HG02763 (cell line): ENCODE measurements around the gene HM13.
"Not testable (repeated sequence)": the region's sequence is repeated elsewhere in the genome, so short reads cannot be mapped to it uniquely, and the experiment has no call there.

Experiments used
- ATAC-seq: cut with Tn5 transposase; IDR thresholded peaks from one replicate; pipeline ENCODE4 v1.9.1; 2021; ENCODE audit warnings: mild to moderate bottlenecking, moderate library complexity; ENCODE audit not compliant: unreplicated experiment

HM13 gene

DNA sequence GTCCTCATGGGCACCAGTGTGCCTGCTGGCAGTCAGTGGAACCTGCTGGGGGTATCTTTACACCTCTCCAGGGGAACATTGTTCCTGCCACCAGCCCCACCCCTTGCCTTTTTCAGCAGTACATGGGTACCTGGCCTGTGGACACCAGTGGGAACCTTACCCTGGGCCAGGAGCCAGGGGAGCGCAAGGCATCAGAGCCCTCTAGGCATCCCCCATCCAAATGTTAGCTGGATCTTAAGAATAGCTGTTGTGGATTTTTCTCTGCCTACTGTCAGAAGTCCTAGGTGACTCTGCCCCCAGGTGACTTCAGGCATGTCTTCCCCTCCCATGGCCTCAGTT, 52.0 kb downstream of the HM13 start:
- ATAC-seq, result no peak

DNA sequence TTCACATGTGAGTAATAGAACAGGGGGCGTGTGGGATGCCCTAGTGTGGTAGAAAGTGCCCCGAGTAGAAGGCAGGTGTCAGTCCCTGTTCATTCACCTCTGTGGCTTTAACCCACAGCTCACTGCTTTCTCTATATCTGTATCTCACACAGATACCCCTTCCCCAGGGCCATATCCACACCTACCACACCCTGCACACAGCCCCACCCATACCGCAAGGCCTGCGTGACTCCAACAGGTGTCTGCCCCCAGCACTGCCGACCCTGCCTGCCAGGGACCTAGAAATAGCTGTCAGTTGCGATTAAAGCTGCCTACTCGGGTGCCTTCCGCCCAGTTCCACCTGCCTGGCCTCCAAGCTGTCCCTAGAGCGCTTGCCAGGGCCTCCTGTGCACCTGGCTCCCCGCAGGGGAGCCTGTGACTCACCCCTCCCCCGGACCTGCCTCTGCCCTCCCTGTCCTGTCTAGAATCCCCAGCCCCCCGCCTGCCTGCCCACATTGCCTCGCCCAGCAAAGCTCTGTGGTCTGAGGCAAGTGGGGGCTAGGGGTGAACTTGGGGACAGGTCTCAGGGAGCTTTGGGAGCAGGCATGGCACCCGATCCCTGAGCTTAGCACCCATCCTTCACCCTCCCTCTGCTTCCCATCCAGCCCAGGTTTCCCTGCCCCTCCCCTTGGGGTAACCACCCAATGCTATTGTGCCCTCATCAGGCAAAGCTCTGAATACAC, 52.6 kb downstream of the HM13 start:
- no peak for ATAC-seq

DNA sequence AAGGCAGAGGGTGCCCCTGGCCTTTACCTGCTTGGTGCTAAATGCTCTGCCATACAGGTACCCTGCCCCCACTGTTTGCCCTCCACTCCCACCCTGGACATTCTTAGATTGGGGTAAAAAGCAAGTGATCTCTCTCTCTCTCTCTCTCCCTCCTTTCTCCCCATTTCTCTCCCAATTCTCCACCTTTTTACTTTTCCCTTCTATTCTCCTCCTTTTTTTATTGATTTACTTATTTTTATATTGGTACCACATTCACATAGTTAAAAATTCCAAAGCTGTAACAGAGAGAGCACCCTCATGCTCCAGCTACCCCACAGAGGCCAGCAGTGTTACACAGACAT, 53.1 kb downstream of the HM13 start:
- ATAC-seq, result no peak

DNA sequence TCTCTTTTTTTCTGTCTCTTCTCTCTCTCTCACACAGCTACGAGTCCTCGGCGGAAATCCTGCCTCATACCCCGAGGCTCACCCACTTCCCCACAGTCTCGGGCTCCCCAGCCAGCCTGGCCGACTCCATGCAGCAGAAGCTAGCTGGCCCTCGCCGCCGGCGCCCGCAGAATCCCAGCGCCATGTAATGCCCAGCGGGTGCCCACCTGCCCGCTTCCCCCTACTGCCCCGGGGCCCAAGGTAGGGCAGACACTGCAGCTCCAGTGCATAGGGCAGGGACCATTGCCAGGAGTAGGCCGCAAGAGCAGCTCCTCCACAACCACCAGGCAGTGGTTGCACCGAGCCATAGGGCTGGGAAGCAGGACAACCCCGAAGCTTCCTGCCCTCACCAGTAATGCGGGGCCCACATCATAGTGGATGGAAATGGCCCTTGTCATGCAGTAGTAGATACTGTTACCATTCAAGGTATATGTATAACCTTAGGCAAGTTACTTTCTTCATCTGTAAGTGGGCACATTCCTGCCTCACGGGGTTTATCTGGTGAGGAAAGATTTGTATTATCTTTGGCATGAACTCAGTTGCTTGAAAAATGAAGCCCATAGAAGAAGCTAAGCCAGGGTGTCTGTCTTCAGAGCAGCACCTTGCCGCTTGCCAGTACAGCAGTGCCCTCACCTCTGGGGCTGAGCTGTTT, 53.9 kb downstream of the HM13 start:
- no peak for ATAC-seq

DNA sequence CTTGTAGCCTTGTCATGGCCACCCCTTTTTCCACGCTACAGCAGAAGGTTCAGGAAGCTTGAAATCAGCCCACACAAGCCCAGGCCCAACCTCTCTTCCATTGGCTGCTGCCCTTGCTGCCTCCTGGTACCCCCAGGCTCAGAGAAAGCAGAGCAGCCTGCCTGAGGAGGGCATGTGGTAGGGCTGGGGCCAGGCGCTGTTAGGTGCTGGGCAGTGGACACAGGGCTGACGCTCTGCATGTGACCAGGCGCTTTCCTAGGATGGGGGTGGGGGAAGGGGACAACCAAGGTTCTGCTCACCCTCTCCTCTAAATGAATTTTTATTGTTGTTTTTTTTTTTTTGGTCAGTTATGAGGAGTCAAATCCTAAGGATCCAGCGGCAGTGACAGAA, 54.5 kb downstream of the HM13 start:
- no peak for ATAC-seq

DNA sequence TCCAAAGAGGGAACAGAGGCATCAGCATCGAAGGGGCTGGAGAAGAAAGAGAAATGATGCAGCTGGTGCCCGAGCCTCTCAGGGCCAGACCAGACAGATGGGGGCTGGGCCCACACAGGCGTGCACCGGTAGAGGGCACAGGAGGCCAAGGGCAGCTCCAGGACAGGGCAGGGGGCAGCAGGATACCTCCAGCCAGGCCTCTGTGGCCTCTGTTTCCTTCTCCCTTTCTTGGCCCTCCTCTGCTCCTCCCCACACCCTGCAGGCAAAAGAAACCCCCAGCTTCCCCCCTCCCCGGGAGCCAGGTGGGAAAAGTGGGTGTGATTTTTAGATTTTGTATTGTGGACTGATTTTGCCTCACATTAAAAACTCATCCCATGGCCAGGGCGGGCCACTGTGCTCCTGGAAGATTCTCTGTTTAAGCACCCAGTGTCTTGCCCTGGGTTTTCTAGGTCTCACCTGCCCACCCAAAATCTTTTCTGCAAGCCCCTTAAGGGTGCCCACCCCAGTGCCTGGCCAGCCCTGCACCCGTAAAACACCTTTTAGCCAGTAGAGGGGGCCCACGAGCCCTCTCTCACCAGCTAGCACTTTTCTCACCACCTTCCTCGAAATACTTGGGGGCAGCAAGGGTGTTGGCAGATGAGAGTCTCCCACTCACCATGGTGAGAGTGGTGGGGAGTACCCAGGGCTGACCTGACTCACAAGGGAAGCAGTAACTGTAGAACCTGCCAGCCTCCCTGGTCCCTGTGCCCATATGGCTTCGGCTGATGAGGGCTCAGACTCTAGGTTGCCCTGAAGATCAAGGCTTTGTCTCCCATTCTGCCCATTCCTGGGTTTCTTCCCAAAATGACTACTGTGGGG, 55.1 kb downstream of the HM13 start:
- no peak for ATAC-seq

DNA sequence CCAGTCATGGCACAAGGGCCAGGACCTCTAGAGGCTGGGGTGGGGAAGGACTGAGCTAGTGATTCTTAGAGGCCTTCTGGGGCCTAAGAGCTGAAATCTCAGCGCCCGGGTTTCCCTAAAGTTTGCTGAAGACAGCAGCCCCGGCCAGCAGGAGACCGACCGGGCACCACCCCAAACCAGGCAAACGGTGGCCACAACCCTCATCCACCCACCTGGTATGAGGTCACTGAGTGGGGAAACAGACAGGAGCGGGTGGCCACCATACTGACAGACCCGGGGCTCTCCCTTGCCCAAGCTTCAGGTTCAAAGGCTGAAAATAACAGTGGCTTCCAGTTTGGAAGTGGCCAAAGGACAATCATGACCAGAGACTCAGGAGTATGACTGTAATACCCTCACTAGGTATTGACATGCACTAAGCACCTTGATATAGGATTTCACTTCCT, 55.8 kb downstream of the HM13 start:
- no peak for ATAC-seq

DNA sequence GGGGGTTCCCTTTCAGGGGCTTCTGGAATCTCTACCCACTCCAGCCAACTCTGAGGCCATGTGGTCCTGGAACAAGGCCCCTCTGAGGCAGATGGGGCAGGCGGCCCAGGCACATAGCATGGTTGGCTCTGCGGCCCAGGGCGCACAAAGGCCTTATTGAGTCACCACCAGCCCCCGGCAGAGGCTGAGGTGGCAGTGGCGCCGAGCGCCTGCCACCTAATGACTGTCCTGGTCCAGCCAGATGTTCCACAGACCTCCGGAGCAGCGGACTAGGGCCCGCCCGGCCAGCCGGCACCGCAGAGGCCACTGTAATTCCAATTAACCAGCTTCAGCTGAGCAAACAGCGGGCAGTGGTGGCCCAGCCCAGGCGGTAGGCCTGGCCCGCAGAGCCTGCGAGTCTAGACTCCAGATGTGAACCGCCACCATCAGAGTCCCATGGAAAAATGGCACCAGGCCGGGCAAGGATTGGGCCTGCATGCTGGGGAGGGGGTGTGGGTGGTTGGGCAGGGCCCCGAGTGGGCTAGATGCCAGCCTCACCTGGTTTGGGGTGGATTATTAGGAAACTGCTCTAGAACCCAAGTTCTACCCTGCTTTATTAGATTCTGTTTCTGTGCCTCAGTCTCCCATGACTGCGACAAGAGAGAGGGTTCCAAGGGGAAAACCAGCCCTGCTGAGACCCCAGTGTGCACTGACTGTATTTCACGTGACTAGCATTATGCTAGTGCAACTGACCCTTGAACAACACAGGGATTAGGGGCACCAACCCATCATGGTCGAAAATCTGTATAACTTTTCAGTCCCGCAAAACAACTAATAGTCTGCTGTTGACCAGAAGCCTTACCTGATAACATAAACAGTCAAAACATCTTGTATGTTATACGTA, 56.7 kb downstream of the HM13 start:
- ATAC-seq, result no peak

DNA sequence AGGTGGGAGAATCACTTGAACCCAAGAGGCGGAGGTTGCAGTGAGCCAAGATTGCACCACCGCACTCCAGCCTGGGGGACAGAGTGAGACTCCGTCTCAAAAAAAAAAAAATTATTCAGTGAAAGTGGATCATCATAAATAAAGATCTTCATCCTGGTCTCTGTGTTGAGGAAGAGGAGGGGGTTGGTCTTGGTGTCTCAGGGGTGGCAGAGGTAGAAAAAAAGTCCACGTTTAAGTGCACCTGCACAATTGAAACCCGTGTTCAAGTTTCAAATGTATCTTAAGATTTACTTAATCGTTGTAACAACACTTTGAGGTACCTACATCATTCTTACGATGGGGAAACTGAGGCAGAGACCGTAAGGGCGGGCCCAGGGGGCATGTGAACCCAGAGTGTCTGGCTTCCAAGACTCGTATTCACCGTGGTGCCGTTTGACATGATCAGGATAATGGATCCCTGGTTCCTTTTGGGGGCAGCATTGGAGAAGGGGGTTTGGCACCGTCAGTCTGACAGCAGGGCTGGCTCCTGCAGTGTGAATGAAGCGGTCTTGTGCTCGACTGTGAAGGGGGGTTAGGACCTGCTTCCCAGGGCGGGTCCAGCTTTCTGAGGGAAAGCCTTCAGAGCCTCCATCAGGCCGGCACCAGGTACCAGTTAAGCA, 57.9 kb downstream of the HM13 start:
- ATAC-seq, result no peak

DNA sequence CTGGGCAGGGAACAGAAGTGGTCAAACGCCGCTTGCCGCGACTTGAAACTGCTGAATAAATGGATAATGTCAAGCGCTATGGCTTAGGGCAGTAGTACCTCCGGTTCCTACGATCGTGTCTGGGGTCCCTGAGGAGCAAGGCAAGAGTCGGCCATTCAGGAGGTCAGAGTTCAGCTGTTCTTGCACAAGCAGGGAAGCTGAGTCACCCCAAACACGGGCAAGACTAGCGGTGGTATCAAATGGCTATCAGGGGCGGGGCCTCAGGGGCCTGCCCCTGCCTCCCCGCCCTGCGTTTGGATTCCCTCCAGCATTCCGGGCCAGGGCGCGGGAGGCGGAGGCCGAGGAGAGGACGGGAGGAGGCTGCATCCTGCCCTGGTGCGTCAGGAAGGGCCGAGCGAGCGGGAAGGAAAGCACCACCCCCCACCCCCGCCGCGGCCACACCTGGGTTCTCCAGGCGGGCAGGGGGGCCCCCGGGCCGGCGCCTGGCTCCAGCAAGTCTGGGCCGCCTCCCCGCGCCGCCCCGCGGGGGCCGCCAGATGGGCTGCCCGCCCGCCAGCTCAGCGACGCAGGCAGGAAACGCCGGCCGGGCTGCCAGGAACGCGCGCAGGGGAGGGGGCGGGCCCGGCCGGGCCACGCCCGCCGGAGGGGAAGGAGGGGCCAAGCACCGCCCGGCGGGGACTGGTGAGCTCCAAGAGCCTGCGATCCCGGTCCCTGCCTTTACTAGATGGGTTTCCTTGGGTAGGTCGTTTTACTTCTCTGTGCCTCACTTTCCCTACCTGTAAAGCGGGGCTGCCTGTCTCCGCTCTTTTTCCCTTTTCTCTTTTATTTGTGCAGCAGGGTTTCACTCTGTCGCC, 58.7 kb downstream of the HM13 start:
- peak; percentile 84 for ATAC-seq

DNA sequence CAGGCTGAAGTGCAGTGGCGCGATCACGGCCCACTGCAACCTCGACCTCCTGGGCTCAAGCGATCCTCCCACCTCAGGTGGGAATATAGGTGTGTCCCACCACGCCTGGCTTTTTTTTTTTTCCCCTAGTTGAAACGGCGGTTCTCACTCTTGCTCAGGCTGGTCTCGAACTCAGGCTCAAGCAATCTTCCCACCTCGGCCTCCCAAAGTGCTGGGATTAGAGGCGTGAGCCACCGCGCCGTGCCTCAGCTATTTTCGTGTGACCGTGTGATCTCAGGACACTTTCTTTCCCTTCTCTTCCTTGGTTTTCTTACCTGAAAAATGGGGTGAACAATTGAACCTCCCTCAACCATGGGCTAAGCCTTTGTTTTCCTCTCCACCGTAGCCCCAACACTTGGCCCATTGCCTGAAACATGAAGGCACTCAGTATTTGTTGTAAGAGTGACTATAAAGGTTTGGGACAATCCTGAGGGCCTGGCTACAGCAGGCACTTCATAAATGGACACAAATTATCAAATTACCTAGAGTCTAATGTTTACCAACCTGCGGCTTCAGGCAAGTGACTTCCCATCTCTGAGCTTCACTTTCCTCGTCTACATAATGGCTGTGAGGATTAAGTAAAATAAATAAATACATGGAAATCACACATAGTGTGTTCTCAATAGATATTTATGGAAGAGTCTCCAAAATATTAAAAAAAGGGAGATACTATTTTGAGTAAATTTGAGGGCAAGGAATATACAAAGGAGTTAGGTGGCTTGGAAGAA, 59.5 kb downstream of the HM13 start:
- no peak for ATAC-seq

DNA sequence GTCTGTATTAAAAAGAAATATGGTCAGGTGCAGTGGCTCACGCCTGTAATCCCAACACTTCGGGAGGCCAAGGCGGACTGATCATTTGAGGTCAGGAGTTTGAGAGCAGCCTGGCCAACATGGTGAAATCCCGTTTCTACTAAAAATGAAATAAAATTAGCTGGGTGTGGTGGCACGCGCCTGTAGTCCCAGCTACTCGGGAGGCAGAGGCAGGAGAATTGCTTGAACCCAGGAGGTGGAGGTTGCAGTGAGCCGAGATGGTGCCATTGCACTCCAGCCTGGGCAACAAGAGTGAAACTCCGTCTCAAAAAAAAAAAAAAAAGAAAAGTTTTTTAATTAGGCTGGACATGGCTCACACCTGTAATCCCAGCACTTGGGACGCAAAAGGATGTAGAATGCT, 60.7 kb downstream of the HM13 start:
- not testable (repeated sequence) for ATAC-seq

DNA sequence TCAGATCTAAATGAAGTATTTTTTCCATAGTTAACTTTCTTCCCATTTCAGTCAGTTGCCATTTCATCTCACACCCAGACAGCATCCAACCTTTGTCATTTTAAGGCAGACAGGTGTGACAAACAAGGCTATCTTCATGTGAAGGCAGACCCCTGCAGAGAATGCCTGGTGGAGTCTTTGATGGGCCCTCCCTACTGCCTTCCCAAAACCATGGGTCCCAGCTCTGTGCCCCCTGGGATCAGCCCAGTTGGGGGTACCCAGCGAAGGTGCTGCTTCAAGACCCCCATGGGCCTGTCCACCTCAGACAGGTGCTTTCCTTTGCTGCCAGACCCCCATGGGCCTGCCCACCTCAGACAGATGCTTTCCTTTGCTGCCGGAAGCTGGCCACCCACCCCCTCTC, 62.5 kb downstream of the HM13 start:
- ATAC-seq, result no peak

DNA sequence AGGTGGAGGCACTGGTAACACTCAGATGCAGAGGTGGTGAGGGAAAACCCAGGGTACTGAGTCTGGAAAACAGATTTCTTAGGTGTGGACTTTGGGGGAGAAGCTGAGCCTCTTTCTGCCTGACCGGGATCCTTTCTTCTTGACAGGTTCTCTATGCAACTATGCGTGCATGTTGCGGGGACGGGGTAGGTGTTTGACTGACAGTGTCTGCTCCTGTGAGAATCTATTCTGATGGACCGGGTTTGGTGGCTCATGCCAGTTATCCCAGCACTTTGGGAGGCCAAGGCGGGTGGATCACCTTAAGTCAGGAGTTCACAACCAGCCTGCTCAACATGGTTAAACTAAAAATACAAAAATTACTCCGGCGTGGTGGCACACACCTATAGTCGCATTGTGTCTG, 63.0 kb downstream of the HM13 start:
- no peak for ATAC-seq

DNA sequence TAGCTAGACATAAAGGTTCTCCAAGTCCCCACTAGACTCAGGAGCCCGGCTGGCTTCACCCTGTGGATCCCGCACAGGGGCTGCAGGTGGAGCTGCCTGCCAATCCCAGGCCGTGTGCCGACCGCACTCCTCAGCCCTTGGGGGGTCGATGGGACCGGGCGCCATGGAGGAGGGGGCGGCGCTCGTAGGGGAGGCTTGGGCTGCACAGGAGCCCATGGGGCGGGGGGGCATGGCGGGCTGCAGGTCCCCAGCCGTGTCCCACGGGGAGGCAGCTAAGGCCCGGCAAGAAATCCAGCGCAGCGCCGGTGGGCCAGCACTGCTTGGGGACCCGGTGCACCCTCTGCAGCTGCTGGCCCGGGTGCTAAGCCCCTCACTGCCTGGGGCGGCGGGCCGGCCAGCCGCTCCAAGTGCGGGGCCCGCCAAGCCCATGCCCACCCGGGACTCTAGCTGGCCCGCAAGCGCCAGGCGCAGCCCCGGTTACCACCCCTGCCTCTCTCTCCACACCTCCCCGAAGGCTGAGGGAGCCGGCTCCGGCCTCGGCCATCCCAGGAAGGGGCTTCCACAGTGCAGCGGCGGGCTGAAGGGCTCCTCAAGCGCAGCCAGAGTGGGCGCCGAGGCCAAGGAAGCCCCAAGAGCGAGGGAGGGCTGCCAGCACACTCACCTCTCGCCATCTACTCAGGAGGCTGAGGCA, 64.4 kb downstream of the HM13 start:
- no peak for ATAC-seq

DNA sequence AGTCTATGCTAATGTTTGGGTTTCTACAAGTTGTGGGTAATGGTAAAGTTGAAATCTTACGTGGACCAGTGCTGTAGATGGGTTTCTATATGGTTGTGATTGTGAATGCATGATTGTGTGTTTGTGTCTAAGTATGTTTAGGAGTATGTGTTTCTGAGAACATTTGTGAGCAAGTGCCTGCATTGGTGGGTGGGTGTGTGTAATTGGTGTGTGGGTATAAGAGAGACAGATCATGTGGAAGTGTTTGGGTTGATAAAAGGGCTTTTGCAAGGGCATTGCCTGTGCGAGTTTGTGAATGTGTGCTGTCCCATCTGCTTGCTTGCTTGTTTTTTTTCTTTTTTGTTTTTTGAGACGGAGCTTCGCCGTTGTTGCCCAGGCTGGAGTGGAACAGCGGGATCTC, 65.0 kb downstream of the HM13 start:
- no peak for ATAC-seq

DNA sequence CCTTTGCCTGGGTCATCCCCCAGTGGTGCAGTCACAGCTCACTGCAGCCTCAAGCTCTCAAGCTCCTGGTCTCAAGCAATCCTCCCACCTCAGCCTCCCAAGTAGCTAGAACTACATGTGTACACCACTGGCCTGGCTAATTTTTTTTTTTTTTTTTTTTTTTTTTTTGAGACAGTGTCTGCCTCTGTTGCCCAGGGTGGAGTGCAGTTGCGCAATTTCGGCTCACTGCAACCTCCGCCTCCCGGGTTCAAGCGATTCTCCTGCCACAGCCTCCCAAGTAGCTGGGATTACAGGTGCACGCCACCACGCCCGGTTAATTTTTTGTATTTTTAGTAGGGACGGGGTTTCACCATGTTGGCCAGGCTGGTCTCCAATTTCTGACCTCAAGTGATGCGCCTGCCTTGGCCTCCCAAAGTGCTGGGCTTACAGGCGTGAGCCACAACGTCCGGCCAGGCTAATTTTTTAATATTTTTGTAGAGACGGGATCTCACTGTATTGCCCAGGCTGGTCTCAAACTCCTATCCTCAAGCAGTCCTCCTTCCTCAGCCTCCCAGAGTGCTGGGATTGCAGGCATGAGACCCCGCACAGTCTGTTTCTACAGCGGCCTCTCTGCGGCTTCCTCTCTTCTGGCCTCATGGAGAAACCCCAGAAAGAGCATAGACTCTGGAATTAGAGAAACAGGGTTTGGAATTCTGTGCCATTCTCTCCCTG, 65.9 kb downstream of the HM13 start:
- ATAC-seq, result not testable (repeated sequence)

DNA sequence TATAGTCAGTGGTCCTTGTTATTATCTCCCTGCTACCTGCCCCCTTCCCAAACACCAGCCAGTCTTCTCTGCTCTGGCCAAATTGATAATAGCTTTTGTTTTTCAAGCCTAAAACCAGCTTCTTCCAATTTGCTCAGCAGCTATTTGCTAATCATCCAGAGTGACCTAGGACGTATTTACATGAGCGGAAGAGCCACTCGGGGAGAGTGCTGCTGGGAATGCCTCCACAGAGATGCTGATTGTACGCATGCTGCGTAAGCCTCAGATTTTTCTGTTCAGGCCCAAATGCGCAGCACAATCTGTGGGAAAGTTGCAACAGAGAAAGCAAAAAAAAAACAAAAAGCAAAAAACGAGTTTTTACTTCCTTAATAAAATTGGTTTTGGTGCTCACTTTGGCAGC, 66.5 kb downstream of the HM13 start:
- ATAC-seq, result no peak
